Right lobe of liver (tissue), 6 donors: ENCODE results near the gene TBCE. TPM values are rescaled to one million over a fixed set of nuclear protein-coding genes. Genes with fewer than 3 reads are reported as not detected.
"Not testable (repeated sequence)": the region's sequence is repeated elsewhere in the genome, so short reads cannot be mapped to it uniquely, and the experiment has no call there.

Experiments
- ATAC-seq, 4 donors: fragments of 200-7000 bp; cut with Tn5 transposase; one replicate each; pipeline ENCODE4 v1.9.1; 2020; ENCODE audit warnings: mild to moderate bottlenecking in 4 of 4, moderate library complexity in 4 of 4
- DNase-seq, 3 donors: peaks; one replicate each; pipeline ENCODE4 v3.0.0-alpha.2; 2020
- H3K27ac ChIP-seq, 3 donors: fragments of 200-600 bp; one replicate each; pipeline ENCODE4 v1.8.0; 2022
- H3K27me3 ChIP-seq, 2 donors: fragments of 200-600 bp; one replicate each; pipeline ENCODE4 v1.8.0; 2022
- H3K36me3 ChIP-seq, 4 donors: fragments of 200-600 bp; sonication (generic) in 1 of 4; one replicate each; pipeline versions ENCODE4 v1.5.1 to v1.8.0; 2017 to 2022; ENCODE audit warnings: control low read depth in 1 of 4
- H3K4me1 ChIP-seq, 4 donors: fragments of 200-600 bp; sonication (generic) in 1 of 4; one replicate each; pipeline versions ENCODE4 v1.5.1 to v1.8.0; 2017 to 2022; ENCODE audit warnings: control low read depth in 1 of 4
- H3K4me3 ChIP-seq, 3 donors: fragments of 200-600 bp; one replicate each; pipeline ENCODE4 v1.8.0; 2022
- H3K9me3 ChIP-seq, 4 donors: fragments of 200-600 bp; sonication (generic) in 1 of 4; one replicate each; pipeline versions ENCODE4 v1.5.1 to v1.8.0; 2017 to 2022; ENCODE audit warnings: control low read depth in 1 of 4
- CTCF ChIP-seq, 4 donors: fragments of 200-600 bp in 3 of 4; fragments of 450-650 bp in 1 of 4; IDR thresholded peaks; one replicate each; pipeline versions ENCODE4 v1.5.1 to v1.8.0; 2016 to 2022; ENCODE audit warnings: antibody characterized with exemption in 4 of 4, mild to moderate bottlenecking in 2 of 4
- POLR2A ChIP-seq: fragments of 450-650 bp; IDR thresholded peaks from one replicate; pipeline ENCODE4 v1.6.1; 2017; ENCODE audit warnings: antibody characterized with exemption, mild to moderate bottlenecking
- WGBS: methylation state at CpG from one replicate; pipeline ENCODE4 v1.1.6; 2018; ENCODE audit warnings: low coverage, low lambda C conversion rate; ENCODE audit not compliant: insufficient coverage; ENCODE audit errors: missing lambda C conversion rate; 5-methylcytosine and 5-hydroxymethylcytosine counted together
- intact Hi-C, 2 donors: fragments of 100-400 bp; cut with DNase I; formaldehyde crosslinking; loops; one replicate each; pipeline versions ENCODE4 v1.11.2 to v1.14.1; 2022
- total RNA-seq, 6 experiments: library from RNA; depleted of rRNA in 2 of 6; stranded (reverse); fragments of >200 nt in 2 of 6; fragmentation: NEBNext Ultra II Directional in 3 of 6; extraction: Animal tissue kit (Norgen Biotek cat#: 25700) in 3 of 6; gene quantifications; one replicate each; pipeline versions ENCODE4 v1.1.0 to v1.2.4, GENCODE V29; 2016 to 2023
- donor health status: DM: no; HTN: yes; CAD: no.
- donor health status: DM: no; HTN: no; CAD: no.
- donor health status: DM: no; HTN: no; CAD: no.
- donor health status: DM: no; HTN: yes; CAD: no.
- donor health status: DM: no; HTN: yes; CAD: no.

TBCE gene
- total RNA-seq, 6 experiments from 2014 or later: 11.2 to 16.6 (median 13.3) TPM

- WGBS: 94% methylated on average over 7 of the region's 8 CpGs
- ATAC-seq (no peak), DNase-seq (no peak)
- peaks cover 0 to 22% (median 5%) of the 10 kb centered on the region in 4 donors for H3K36me3 ChIP-seq
- H3K4me1 ChIP-seq: peaks cover 0 to 6% (median 0%) of the 10 kb centered on the region in 4 donors
- H3K4me3 ChIP-seq: no peak overlapping the region
- H3K27me3 ChIP-seq: no peaks in the 10 kb centered on the region
- no peak for TF ChIP-seq POLR2A
- no peak for TF ChIP-seq CTCF (IDR thresholded peaks at IDR 0.05)
- no peak overlapping the region for H3K27ac ChIP-seq
- no peaks in the 10 kb centered on the region for H3K9me3 ChIP-seq
- intact Hi-C loops: no loop called here
These were observed 86.8 kb downstream of the TBCE start for GRCh38 chr1:235454021-235454420.

GRCh38 chr1:235455097-235455496 lies 87.9 kb downstream of the TBCE start:
- intact Hi-C loops: no loop called here
- no peaks in the 10 kb centered on the region for H3K4me1 ChIP-seq
- no peak overlapping the region for H3K4me3 ChIP-seq
- no peaks in the 10 kb centered on the region for H3K9me3 ChIP-seq
- H3K36me3 ChIP-seq: peaks cover 0 to 11% (median 3%) of the 10 kb centered on the region in 4 donors
- WGBS: 80% methylated on average over 2 of the region's 2 CpGs
- DNase-seq (no peak), ATAC-seq (no peak)
- TF ChIP-seq CTCF (IDR thresholded peaks at IDR 0.05) (no peak), POLR2A (no peak)
- H3K27ac ChIP-seq: no peak overlapping the region
- H3K27me3 ChIP-seq: no peaks in the 10 kb centered on the region

GRCh38 chr1:235455823-235456222 lies 88.6 kb downstream of the TBCE start:
- DNase-seq (no peak), ATAC-seq (no peak)
- Histone ChIP-seq H3K9me3 (no peaks in the 10 kb centered on the region), H3K27ac (no peak overlapping the region), H3K27me3 (no peaks in the 10 kb centered on the region), H3K36me3 (peaks cover 0 to 6% (median 2%) of the 10 kb centered on the region in 4 donors), H3K4me1 (no peaks in the 10 kb centered on the region), H3K4me3 (no peak overlapping the region)
- no peak for TF ChIP-seq POLR2A
- TF ChIP-seq CTCF (IDR thresholded peaks at IDR 0.05): no peak
- intact Hi-C loops: no loop called here
- 84% methylated on average over 4 of the region's 4 CpGs for WGBS

- intact Hi-C loops, H3K27ac ChIP-seq, H3K4me1 ChIP-seq, H3K4me3 ChIP-seq, H3K9me3 ChIP-seq, ATAC-seq, DNase-seq, H3K36me3 ChIP-seq, H3K27me3 ChIP-seq: not testable (repeated sequence)
- WGBS: 93% methylated on average over 6 of the region's 7 CpGs
These were observed 90.6 kb downstream of the TBCE start for GRCh38 chr1:235457856-235458255.

- DNase-seq (no peak), ATAC-seq (no peak)
- Histone ChIP-seq H3K27me3 (no peaks in the 10 kb centered on the region), H3K27ac (no peak overlapping the region), H3K4me1 (no peaks in the 10 kb centered on the region), H3K36me3 (no peaks in the 10 kb centered on the region), H3K4me3 (no peak overlapping the region), H3K9me3 (no peaks in the 10 kb centered on the region)
- WGBS: 86% methylated on average over 5 of the region's 5 CpGs
- TF ChIP-seq POLR2A (no peak), CTCF (IDR thresholded peaks at IDR 0.05) (no peak)
- intact Hi-C loops: no loop called here
These were observed 93.5 kb downstream of the TBCE start for GRCh38 chr1:235460770-235461169.
